Measurements from ENCODE around the gene GRIA4.

- TF ChIP-seq CTCF (conservative IDR thresholded peaks at IDR 0.05 in 1 of 2, IDR thresholded peaks at IDR 0.05 in 1 of 2; ENCODE audit: low read depth in 1 of 2, low read length in 2 of 2) (no peak), EZH2 (IDR thresholded peaks at IDR 0.05; ENCODE audit: low read length, missing control alignments) (no peak)
Measured at GRCh38 chr11:105780781-105781525, 171.1 kb downstream of the GRIA4 start.

Measured in fibroblast of lung (primary cell).